Measurements from ENCODE around the gene GPSM1.
"Not testable (repeated sequence)": the region's sequence is repeated elsewhere in the genome, so short reads cannot be mapped to it uniquely, and the experiment has no call there.

The GPSM1 gene

GRCh38 chr9:136401173-136401922, 74.0 kb downstream of the GPSM1 start:
- DNase-seq, result no peak

- DNase-seq, result no peak
These were observed 74.7 kb downstream of the GPSM1 start for GRCh38 chr9:136402067-136402466.

GRCh38 chr9:136403538-136403914, 76.2 kb downstream of the GPSM1 start:
- DNase-seq, result no peak

- DNase-seq, result no peak
These were observed 76.8 kb downstream of the GPSM1 start for GRCh38 chr9:136403915-136404800.

- DNase-seq, result no peak
These were observed 77.4 kb downstream of the GPSM1 start for GRCh38 chr9:136404801-136405136.

- DNase-seq, result no peak
These were observed 78.1 kb downstream of the GPSM1 start for GRCh38 chr9:136405481-136405880.

- DNase-seq, result not testable (repeated sequence)
These were observed 78.6 kb downstream of the GPSM1 start for GRCh38 chr9:136405904-136406303.

GRCh38 chr9:136407061-136407460, 79.7 kb downstream of the GPSM1 start:
- DNase-seq, result not testable (repeated sequence)

GRCh38 chr9:136407911-136408310, 80.6 kb downstream of the GPSM1 start:
- no peak for DNase-seq

Data from NCI-H345 (cell line).